H1 (cell line): Measurements from ENCODE around the gene LSM14B. TPM values are rescaled to one million over a fixed set of nuclear protein-coding genes. Genes with fewer than 3 reads are reported as not detected.

Experiments used
- CBX8 ChIP-seq: fragments of 300-800, 300-1000 bp; sonication (generic); IDR thresholded peaks from 2 replicates; pipeline ENCODE4 v1.7.1; 2016; ENCODE audit warnings: low read depth, low read length, borderline replicate concordance
- CTBP2 ChIP-seq: IDR thresholded peaks from 2 replicates; pipeline ENCODE4 v1.7.0; 2011; ENCODE audit warnings: borderline replicate concordance, mild to moderate bottlenecking, moderate library complexity, mixed read lengths, low read length; ENCODE audit not compliant: insufficient read depth, insufficient read length
- EP300 ChIP-seq, 2 experiments: IDR thresholded peaks; 1 replicate in 1 of 2; 2 replicates in 1 of 2; pipeline ENCODE4 v1.6.1; 2011 to 2012; ENCODE audit warnings: low read depth in 2 of 2, low read length in 2 of 2, mild to moderate bottlenecking in 2 of 2, borderline replicate concordance in 1 of 2, inconsistent platforms in 1 of 2, moderate library complexity in 1 of 2
- EZH2 ChIP-seq: fragments of 200-600 bp; sonication (generic); IDR thresholded peaks from 2 replicates; pipeline ENCODE4 v1.7.1; 2012; ENCODE audit warnings: low read depth, mild to moderate bottlenecking, moderate library complexity, low read length, inconsistent platforms; ENCODE audit not compliant: severe bottlenecking
- KDM5A ChIP-seq: fragments of 200-600 bp; IDR thresholded peaks from 2 replicates; pipeline ENCODE4 v1.7.1; 2012; ENCODE audit warnings: mild to moderate bottlenecking, low read length, inconsistent platforms, mixed read lengths
- PHF8 ChIP-seq: fragments of 200-600 bp; sonication (generic); conservative IDR thresholded peaks from 2 replicates; pipeline ENCODE4 v1.7.1; 2012; ENCODE audit warnings: low read depth, mild to moderate bottlenecking, inconsistent platforms, low read length, moderate library complexity
- RXRA ChIP-seq: IDR thresholded peaks from 2 replicates; pipeline ENCODE4 v1.6.1; 2011; ENCODE audit warnings: low read depth, mild to moderate bottlenecking, low read length, moderate library complexity; ENCODE audit not compliant: insufficient read depth
- SAP30 ChIP-seq: fragments of 300-600 bp; sonication (generic); IDR thresholded peaks from 2 replicates; pipeline ENCODE4 v1.7.1; 2012; ENCODE audit warnings: low read length, moderate library complexity, mild to moderate bottlenecking, inconsistent platforms; ENCODE audit not compliant: insufficient read depth, insufficient replicate concordance
- SP1 ChIP-seq: IDR thresholded peaks from 2 replicates; pipeline ENCODE4 v1.6.1; 2011; ENCODE audit warnings: low read depth, low read length
- YY1 ChIP-seq: IDR thresholded peaks from 2 replicates; pipeline ENCODE4 v1.6.1; 2011; ENCODE audit warnings: low read depth, mild to moderate bottlenecking, low read length
- polyA plus RNA-seq, 7 experiments: library from polyadenylated mRNA; depleted of rRNA in 3 of 7; stranded (reverse) in 5 of 7; unstranded in 2 of 7; fragments of >200 nt in 5 of 7; fragments of 200-250 nt in 2 of 7; gene quantifications; 1 replicate in 5 of 7; 2 replicates in 1 of 7; 4 replicates in 1 of 7; pipeline versions ENCODE4 v1.2.1 to v1.2.3, GENCODE V29; 2011 to 2013; ENCODE audit warnings: missing spikeins in 2 of 7, mixed read lengths in 2 of 7
- total RNA-seq: library from RNA; stranded (reverse); fragmentation: NEBNext Ultra II Directional; extraction: Animal tissue kit (Norgen Biotek cat#: 25700); gene quantifications from 2 replicates; pipeline ENCODE4 v1.2.1, GENCODE V29; 2021

The LSM14B gene
- total and polyA plus RNA-seq, 2 of the 8 experiments (the other 6 are each of a cell fraction or from before 2014, with no cell fraction given) = 58.3 to 65.6 TPM

- TF ChIP-seq RXRA = no peak
- no peak for TF ChIP-seq EP300 (IDR thresholded peaks at IDR 0.05; ENCODE audit: borderline replicate concordance in 1 of 2, low read depth in 2 of 2, low read length in 2 of 2)
- no peak for TF ChIP-seq KDM5A
- no peak for TF ChIP-seq SAP30
- no peak for TF ChIP-seq CTBP2
- no peak for TF ChIP-seq SP1
- TF ChIP-seq EZH2 = no peak
- no peak for TF ChIP-seq PHF8
- TF ChIP-seq YY1 = no peak
- no peak for TF ChIP-seq CBX8
Observed at GRCh38 chr20:62073323-62073722, 49.0 kb upstream of the LSM14B start (continued).
